Mononuclear cell (primary cell): ENCODE measurements around the gene MED13. TPM values are rescaled to one million over a fixed set of nuclear protein-coding genes. Genes with fewer than 3 reads are reported as not detected.
"Not testable (repeated sequence)": the region's sequence is repeated elsewhere in the genome, so short reads cannot be mapped to it uniquely, and the experiment has no call there.

ENCODE experiments used
- H3K27me3 ChIP-seq: 2 replicates; pipeline ENCODE4 v1.6.0; 2011; ENCODE audit warnings: low read length, control low read depth; ENCODE audit not compliant: insufficient read depth
- H3K4me1 ChIP-seq: 2 replicates; pipeline ENCODE4 v1.5.1; 2011; ENCODE audit warnings: mild to moderate bottlenecking, low read length, control low read depth; ENCODE audit not compliant: insufficient read depth
- H3K4me3 ChIP-seq: 2 replicates; pipeline ENCODE4 v1.5.1; 2011; ENCODE audit warnings: mild to moderate bottlenecking, low read length, moderate library complexity
- H3K9me3 ChIP-seq: 2 replicates; pipeline ENCODE4 v1.5.1; 2011; ENCODE audit warnings: low read depth, mild to moderate bottlenecking, control low read depth, low read length
- total RNA-seq: library from RNA; depleted of rRNA; stranded (reverse); fragments of >200 nt; gene quantifications from one replicate; pipeline ENCODE4 v1.2.3, GENCODE V29; 2012

The MED13 gene
- total RNA-seq, 1 donor, result 164 TPM

DNA sequence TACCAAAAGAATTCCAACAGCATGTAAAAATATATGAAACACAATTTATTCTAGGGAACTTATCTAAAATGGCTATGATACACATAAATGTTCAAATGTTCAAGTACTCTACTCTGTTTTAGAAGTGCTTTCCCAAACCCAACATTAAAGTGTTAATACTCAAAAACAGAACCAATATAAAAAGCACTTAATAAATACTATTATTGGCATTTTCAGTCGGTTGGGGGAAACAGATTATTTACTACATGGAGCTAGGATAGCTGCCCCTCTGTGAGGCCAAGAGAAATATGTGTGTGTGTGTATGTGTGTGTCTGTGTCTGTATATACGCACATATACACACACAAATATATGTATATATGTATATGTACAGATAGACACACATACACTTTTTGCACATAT, 169.7 kb downstream of the MED13 start:
- Histone ChIP-seq H3K9me3 (no peaks in the 10 kb centered on the region), H3K4me1 (no peaks in the 10 kb centered on the region), H3K4me3 (no peak overlapping the region), H3K27me3 (no peaks in the 10 kb centered on the region)

DNA sequence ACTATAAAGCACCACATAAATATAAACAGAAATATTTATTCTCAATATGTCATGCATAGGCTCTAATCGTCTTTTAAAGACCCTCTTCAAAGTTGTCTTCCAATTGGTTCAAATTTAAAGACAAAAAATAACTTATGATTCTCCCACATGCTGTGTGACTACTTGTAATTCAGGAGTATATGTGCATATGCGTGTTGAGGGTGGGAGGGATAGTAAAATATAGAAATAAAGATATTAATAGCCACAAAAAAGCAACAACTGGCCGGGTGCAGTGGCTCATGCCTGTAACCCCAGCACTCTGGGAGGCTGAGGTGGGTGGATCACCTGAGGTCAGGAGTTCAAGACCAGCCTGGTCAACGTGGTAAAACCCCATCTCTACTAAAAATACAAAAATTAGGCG, 170.8 kb downstream of the MED13 start:
- H3K4me1 ChIP-seq, H3K4me3 ChIP-seq, H3K9me3 ChIP-seq, H3K27me3 ChIP-seq: not testable (repeated sequence)

Other genes starting within 250 kb of the MED13 start
- 3.3 TPM for gene BRIP1, start 201.8 kb downstream of the MED13 start, total RNA-seq
- 12.4 TPM for gene INTS2, start 137.3 kb downstream of the MED13 start, total RNA-seq